HG03159 (cell line): ENCODE data around the gene WHRN.
A peak's percentile ranks its signal among the peaks of the same experiment; 100 is the strongest.

Source experiments
- ATAC-seq: cut with Tn5 transposase; IDR thresholded peaks from one replicate; pipeline ENCODE4 v1.9.1; 2021; ENCODE audit warnings: mild to moderate bottlenecking, moderate library complexity; ENCODE audit not compliant: unreplicated experiment

The WHRN gene

GRCh38 chr9:114369216-114370130, 135.8 kb downstream of the WHRN start:
- ATAC-seq, result no peak

- ATAC-seq, result no peak
Measured at GRCh38 chr9:114367772-114368569, 137.3 kb downstream of the WHRN start.

- no peak for ATAC-seq
Measured at GRCh38 chr9:114367366-114367765, 137.9 kb downstream of the WHRN start.

- peak; percentile 66 for ATAC-seq
Measured at GRCh38 chr9:114366334-114367128, 138.7 kb downstream of the WHRN start.

GRCh38 chr9:114365194-114365593, 140.1 kb downstream of the WHRN start:
- no peak for ATAC-seq

GRCh38 chr9:114364134-114365041, 140.9 kb downstream of the WHRN start:
- no peak for ATAC-seq

GRCh38 chr9:114363424-114363823, 141.8 kb downstream of the WHRN start:
- ATAC-seq, result no peak

GRCh38 chr9:114362394-114362793, 142.9 kb downstream of the WHRN start:
- ATAC-seq, result no peak

- no peak for ATAC-seq
Measured at GRCh38 chr9:114361542-114361941, 143.7 kb downstream of the WHRN start.

GRCh38 chr9:114359801-114360200, 145.5 kb downstream of the WHRN start:
- no peak for ATAC-seq

GRCh38 chr9:114357911-114358328, 147.4 kb downstream of the WHRN start:
- no peak for ATAC-seq

- ATAC-seq, result no peak
Measured at GRCh38 chr9:114357360-114357759, 147.9 kb downstream of the WHRN start.

GRCh38 chr9:114356792-114357191, 148.5 kb downstream of the WHRN start:
- ATAC-seq, result no peak

- no peak for ATAC-seq
Measured at GRCh38 chr9:114355821-114356220, 149.5 kb downstream of the WHRN start.
